Measurements from ENCODE around the gene MRPL24. TPM values are rescaled to one million over a fixed set of nuclear protein-coding genes. Genes with fewer than 3 reads are reported as not detected.

Gene MRPL24
- total and polyA plus RNA-seq, 9 of the 15 experiments (the other 6 are each of a cell fraction or from before 2014, with no cell fraction given): 74.3 to 267 (median 113) TPM

DNA sequence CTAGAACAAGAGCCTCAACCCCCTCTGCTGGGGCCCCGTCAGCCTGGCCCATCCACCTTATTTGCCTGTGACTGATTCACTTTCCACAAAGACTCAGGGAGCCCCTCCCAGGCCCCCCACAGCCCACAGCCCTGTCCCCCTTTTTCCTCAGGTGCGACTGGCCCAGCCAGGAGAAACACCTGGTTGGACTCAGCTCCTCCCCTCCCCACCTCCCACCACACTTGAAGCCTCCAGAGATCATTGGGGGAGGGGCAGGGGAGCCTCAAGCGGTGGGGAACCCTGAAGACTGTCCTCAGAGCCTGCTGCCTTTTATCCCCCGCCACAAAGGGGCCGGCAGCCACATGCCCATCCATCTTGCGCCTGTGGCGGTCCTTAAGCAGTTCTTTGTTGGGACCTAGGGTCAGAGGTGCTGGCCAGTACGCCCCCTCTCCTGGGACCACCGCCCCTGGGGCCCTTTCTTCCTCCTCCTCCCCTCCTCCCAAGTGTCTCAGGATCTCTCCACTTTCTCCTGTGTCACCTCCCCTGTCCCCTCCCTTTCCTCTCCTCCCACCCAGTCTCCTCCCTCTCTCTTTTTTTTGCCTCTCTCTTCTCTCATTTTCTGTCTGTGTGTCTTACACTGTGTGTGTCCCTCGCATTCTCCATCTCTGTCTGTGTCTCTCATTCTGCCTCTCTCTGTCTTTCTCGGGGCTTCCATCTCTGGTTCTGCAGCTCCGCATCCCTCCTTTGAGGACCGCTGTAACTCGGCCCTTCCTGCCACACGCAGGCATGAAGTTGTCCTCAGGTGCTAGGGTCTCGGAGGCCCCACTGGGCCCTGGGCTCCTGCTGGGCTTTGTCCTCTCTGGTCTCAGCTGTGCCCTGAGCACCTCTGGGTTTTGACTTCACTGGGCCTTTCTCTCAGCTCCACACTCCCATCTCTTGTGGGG is 47.7 kb downstream of the MRPL24 start (continued):
- TF ChIP-seq, protein P1, sequence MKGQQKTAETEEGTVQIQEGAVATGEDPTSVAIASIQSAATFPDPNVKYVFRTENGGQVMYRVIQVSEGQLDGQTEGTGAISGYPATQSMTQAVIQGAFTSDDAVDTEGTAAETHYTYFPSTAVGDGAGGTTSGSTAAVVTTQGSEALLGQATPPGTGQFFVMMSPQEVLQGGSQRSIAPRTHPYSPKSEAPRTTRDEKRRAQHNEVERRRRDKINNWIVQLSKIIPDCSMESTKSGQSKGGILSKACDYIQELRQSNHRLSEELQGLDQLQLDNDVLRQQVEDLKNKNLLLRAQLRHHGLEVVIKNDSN (CRISPR knock-in tag; IDR thresholded peaks at IDR 0.05): no peak
- TF ChIP-seq, protein P2, sequence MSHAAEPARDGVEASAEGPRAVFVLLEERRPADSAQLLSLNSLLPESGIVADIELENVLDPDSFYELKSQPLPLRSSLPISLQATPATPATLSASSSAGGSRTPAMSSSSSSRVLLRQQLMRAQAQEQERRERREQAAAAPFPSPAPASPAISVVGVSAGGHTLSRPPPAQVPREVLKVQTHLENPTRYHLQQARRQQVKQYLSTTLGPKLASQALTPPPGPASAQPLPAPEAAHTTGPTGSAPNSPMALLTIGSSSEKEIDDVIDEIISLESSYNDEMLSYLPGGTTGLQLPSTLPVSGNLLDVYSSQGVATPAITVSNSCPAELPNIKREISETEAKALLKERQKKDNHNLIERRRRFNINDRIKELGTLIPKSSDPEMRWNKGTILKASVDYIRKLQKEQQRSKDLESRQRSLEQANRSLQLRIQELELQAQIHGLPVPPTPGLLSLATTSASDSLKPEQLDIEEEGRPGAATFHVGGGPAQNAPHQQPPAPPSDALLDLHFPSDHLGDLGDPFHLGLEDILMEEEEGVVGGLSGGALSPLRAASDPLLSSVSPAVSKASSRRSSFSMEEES (CRISPR knock-in tag; IDR thresholded peaks at IDR 0.05): no peak
- TF ChIP-seq EZH2 (IDR thresholded peaks at IDR 0.05; ENCODE audit: borderline replicate concordance, low read depth, low read length) (no peak), FOXM1 (IDR thresholded peaks at IDR 0.05; ENCODE audit: low read depth) (no peak), FOXM1 (CRISPR knock-in tag; IDR thresholded peaks at IDR 0.05; ENCODE audit: low read depth) (0 out of 2 replicates have a peak, but pooled peaks have one; percentile 49), RBM25 (IDR thresholded peaks at IDR 0.05; ENCODE audit: low read depth, low read length, severe bottlenecking) (no peak), NFATC3 (IDR thresholded peaks at IDR 0.05) (no peak), ZNF551 (CRISPR knock-in tag; IDR thresholded peaks at IDR 0.05) (no peak), ZNF184 (CRISPR knock-in tag; IDR thresholded peaks at IDR 0.05) (no peak), RUNX1 (IDR thresholded peaks at IDR 0.05; ENCODE audit: low read depth) (no peak), ZFP36 (IDR thresholded peaks at IDR 0.05; ENCODE audit: low read depth, low read length, partially characterized antibody) (no peak), ZNF165 (CRISPR knock-in tag; IDR thresholded peaks at IDR 0.05; ENCODE audit: borderline replicate concordance) (no peak), POU5F1 (IDR thresholded peaks at IDR 0.05; ENCODE audit: borderline replicate concordance, low read depth, low read length, partially characterized antibody) (no peak), U2AF2 (optimal IDR thresholded peaks at IDR 0.05; ENCODE audit: low read depth, low read length) (no peak), ZNF134 (CRISPR knock-in tag; conservative IDR thresholded peaks at IDR 0.05) (no peak), ZFPM2 (CRISPR knock-in tag; IDR thresholded peaks at IDR 0.05) (no peak), NONO (IDR thresholded peaks at IDR 0.05; ENCODE audit: low read depth in 2 of 2, low read length in 1 of 2) (no peak)
- TF ChIP-seq, protein P3, sequence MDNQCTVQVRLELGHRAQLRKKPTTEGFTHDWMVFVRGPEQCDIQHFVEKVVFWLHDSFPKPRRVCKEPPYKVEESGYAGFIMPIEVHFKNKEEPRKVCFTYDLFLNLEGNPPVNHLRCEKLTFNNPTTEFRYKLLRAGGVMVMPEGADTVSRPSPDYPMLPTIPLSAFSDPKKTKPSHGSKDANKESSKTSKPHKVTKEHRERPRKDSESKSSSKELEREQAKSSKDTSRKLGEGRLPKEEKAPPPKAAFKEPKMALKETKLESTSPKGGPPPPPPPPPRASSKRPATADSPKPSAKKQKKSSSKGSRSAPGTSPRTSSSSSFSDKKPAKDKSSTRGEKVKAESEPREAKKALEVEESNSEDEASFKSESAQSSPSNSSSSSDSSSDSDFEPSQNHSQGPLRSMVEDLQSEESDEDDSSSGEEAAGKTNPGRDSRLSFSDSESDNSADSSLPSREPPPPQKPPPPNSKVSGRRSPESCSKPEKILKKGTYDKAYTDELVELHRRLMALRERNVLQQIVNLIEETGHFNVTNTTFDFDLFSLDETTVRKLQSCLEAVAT (IDR thresholded peaks at IDR 0.05): peak; percentile 74 to 79; a peak in 3 of 4 replicates
- TF ChIP-seq, protein P4, sequence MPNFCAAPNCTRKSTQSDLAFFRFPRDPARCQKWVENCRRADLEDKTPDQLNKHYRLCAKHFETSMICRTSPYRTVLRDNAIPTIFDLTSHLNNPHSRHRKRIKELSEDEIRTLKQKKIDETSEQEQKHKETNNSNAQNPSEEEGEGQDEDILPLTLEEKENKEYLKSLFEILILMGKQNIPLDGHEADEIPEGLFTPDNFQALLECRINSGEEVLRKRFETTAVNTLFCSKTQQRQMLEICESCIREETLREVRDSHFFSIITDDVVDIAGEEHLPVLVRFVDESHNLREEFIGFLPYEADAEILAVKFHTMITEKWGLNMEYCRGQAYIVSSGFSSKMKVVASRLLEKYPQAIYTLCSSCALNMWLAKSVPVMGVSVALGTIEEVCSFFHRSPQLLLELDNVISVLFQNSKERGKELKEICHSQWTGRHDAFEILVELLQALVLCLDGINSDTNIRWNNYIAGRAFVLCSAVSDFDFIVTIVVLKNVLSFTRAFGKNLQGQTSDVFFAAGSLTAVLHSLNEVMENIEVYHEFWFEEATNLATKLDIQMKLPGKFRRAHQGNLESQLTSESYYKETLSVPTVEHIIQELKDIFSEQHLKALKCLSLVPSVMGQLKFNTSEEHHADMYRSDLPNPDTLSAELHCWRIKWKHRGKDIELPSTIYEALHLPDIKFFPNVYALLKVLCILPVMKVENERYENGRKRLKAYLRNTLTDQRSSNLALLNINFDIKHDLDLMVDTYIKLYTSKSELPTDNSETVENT (CRISPR knock-in tag; IDR thresholded peaks at IDR 0.05): no peak
- TF ChIP-seq, protein P5, sequence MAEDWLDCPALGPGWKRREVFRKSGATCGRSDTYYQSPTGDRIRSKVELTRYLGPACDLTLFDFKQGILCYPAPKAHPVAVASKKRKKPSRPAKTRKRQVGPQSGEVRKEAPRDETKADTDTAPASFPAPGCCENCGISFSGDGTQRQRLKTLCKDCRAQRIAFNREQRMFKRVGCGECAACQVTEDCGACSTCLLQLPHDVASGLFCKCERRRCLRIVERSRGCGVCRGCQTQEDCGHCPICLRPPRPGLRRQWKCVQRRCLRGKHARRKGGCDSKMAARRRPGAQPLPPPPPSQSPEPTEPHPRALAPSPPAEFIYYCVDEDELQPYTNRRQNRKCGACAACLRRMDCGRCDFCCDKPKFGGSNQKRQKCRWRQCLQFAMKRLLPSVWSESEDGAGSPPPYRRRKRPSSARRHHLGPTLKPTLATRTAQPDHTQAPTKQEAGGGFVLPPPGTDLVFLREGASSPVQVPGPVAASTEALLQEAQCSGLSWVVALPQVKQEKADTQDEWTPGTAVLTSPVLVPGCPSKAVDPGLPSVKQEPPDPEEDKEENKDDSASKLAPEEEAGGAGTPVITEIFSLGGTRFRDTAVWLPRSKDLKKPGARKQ (CRISPR knock-in tag; IDR thresholded peaks at IDR 0.05): no peak
